ENCODE measurements around the gene ANO9.

ANO9 gene

DNA sequence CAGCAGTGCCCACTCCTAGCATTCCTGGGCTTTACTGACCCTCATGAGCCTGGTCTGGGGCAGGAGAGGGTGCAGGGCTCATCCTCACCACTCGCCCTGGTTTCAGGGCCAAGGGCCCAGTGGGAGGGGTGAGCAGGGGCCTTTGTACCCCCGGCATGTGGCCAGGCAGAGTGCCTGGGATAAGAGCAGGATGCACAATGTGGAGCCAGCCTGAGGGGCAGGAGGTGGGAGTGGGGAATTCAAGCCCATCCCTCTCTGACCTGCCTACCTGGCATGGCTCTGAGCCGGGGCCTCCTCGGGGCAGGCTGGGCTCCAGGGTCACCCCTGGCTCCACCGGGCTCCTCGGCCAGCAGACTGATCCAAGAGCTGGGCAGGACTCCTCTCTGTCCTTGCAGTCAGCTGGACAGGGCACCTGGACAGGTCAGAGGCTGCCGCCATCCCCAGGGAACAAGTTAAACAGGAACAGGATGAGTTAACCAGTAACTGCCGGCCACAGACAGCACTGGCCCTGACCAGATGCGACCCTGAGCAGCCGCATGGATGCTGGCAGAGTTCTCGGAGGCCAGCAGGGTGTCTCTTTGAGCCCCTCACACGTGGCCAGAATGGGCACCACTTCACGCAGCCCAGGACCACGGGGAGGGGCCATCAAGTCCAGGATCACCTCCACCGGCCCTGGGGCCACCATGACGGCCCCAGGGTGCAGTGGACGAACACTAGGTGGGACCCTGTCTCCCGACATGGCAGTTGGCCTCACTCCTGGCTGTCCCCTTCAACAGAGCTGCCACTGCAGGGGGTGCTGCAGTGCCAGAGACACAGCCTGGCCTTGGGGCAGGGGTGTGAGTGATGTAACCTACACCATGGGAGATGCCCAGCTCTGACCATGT is 32.0 kb downstream of the ANO9 start:
- H3K4me3 ChIP-seq (ENCODE audit: low read depth, low read length) = no peak overlapping the region
- TF ChIP-seq, protein P1, sequence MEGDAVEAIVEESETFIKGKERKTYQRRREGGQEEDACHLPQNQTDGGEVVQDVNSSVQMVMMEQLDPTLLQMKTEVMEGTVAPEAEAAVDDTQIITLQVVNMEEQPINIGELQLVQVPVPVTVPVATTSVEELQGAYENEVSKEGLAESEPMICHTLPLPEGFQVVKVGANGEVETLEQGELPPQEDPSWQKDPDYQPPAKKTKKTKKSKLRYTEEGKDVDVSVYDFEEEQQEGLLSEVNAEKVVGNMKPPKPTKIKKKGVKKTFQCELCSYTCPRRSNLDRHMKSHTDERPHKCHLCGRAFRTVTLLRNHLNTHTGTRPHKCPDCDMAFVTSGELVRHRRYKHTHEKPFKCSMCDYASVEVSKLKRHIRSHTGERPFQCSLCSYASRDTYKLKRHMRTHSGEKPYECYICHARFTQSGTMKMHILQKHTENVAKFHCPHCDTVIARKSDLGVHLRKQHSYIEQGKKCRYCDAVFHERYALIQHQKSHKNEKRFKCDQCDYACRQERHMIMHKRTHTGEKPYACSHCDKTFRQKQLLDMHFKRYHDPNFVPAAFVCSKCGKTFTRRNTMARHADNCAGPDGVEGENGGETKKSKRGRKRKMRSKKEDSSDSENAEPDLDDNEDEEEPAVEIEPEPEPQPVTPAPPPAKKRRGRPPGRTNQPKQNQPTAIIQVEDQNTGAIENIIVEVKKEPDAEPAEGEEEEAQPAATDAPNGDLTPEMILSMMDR (IDR thresholded peaks at IDR 0.05; ENCODE audit: low read depth, low read length) = no peak

DNA sequence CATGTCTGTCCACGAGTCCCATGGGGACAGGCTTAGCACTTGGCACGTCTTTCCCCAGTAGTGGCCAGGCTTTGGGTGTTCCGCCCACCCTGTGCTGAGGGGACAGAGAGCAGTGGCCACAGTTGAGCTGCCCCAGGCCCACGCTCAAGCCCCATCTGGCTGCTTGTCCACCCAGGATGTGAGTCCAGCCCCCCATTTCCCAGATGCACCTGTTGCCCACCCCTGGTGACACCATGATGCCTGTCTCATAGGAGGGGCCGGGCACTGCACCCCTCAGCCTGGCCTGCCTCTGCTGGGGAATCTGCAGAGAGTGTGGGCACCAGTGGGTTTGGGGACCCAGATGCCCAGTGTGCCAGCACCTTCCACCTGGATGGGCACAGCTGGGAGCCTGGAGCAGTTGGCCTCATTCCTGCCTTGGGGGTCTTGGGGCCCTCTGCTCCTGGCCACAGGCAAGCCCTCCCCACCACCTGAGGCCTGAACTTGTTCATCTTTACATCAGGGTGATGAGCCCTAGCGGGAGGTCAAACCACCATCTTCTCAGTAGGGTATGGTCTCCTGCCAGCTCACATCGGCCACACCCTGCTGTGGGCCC is 32.7 kb downstream of the ANO9 start:
- TF ChIP-seq, protein P1 (IDR thresholded peaks at IDR 0.05; ENCODE audit: low read depth, low read length) = no peak

DNA sequence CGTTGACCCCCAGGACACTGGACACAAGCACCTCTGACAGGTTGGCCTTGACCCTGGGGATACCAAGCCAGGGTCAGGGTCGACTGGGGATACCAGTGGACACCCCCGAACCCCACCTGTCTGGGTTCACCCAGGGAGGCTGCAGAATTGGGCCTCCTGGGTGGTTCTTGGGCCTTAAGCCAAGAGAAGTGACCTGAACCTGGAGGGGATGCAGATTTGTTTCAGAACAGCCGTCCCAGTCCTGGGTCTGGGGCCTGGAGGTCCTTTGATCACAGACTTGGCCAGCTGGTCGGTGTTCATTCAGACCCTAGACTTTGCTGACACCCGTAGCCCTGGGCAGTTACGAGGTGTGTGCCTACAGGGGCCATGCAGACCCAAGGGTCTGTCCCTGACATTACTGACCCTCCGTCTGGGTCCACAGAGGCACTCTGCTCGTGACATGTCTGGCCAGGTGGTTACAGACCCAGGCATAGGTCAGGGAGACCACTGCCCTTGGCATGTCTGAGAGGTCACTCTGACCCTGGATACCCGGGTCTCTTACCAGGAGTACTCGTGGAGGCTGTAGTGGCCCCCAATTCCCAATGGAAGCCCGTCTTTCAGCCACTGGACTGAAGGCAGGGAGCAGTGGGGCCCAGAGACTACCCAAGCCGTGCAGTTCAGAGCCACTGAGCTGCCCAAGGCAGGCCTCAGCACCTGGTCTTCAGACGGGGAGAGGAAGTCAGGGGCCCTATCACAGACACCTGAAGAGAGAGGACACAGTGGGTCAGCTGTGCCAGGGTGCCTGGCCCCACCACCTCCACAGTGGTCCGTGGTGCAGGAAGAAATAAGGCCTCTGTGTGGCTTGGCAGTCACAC is 33.4 kb downstream of the ANO9 start:
- no peak overlapping the region for H3K4me3 ChIP-seq (ENCODE audit: low read depth, low read length)
- TF ChIP-seq, protein P1 (IDR thresholded peaks at IDR 0.05; ENCODE audit: low read depth, low read length) = no peak

More for the DNA sequence above, 32.7 kb downstream of the ANO9 start:
- no peak overlapping the region for H3K4me3 ChIP-seq (ENCODE audit: low read depth, low read length)

DNA sequence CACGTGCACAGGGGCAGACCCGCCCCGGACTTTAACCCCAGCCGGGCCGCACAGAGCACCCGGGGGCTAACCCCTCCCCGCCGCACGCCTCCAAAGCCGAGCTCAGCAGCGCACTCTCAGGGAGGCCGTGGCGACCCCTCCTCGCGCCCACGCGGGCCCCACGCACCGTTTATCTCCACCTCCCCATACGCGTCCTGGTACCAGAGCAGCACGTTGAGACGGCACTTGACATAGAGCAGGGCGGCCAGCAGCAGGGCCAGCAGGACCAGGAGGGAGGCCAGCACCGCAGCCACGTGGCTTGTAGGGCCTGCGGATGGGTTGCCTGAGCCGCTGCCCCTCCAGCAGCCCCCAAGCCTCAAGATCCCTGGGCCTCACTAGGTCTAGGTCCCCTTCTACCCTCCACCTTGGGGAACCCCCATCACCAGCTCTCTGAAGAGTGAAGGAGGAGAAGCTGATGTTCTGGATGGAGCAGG is 34.1 kb downstream of the ANO9 start:
- TF ChIP-seq, protein P1 (IDR thresholded peaks at IDR 0.05; ENCODE audit: low read depth, low read length) = no peak
- no peak overlapping the region for H3K4me3 ChIP-seq (ENCODE audit: low read depth, low read length)

DNA sequence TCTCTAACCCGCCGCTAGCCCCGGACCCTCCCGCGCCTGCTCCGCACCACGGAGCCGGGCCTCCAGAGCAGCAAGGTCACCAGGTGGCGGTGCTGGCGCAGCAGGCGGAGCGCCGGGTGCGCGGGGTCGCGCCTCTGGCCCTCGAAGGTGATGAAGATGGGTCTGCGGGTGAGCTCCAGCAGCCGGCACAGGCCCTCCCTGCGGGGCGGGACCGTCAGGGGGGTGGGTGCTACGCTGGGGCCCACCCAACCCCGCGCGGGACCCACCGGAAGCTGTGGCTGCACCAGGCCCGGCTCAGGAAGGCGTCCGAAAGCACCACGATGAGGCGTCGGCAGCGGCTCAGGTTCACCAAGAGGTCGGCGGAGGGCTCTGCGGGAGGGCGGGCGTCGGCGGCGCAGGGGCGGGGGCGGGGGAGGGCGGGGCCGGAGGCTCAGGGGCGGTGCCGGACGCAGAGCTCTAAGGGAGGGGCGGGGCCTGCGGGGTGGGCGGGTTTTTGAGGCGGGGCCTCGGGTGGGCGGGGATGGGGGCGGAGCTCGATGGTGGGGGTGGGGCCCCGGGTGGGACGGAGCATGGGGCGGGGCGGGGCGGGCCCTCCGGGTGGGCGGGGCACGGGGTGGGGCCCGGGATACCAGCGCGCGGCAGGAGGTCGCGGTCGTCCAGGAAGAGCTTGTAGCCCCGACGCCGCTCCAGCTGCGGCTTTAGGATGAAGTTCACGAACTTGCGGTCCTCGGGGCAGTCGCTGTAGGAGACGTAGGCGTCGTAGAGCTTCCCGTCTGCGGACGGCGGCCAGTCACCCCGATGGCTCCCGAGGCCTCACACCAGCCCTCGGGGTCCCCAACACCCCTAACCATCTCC is 34.8 kb downstream of the ANO9 start:
- TF ChIP-seq, protein P1 (IDR thresholded peaks at IDR 0.05; ENCODE audit: low read depth, low read length) = no peak
- H3K4me3 ChIP-seq (ENCODE audit: low read depth, low read length) = peak overlapping the region; percentile 54

DNA sequence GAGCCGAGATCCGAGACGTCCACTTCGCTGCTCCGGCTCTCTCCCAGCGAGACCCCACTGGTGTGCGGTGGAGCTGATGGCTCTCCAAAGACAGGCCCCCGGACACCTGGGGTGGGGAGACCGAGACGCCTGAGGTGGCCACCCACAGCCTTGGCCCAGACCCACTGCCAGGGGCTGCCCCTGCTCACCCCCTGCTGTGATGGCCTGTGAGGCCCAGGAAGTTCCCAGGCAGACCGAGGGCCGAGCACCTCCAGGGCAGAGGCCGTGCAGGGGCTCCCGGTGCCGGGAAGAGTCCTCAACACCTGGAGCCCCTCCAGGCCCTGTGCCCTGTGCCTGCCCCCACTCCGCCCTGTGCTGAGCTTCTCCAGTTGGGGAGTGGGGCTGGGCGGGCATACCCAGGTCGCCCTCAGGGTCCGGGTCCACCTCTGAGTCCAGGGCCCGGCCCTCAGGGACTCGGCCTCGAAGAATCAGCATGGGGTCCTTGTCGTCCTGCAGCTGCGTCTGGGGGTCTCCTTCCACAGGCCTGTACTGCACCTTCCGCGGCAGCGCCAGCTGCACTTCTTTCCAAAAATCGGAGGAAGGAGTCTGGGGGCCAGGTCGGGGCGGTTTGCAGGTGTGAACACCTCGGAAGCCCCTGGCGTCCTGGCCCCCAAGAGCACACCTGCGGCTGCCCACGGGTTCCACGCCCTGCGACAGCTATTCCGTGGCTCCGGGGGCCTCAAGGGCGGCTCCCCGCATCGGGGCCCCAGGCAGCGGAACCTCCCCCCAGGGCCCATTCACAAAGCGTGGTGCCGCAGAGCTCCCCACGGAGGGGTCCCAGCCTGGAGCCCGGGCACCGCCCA is 35.6 kb downstream of the ANO9 start:
- TF ChIP-seq, protein P1 (IDR thresholded peaks at IDR 0.05; ENCODE audit: low read depth, low read length) = no peak
- peak overlapping the region; percentile 54 for H3K4me3 ChIP-seq (ENCODE audit: low read depth, low read length)

Data from WI38 (cell line).